ENCODE data around the gene CDKN1C. TPM values are rescaled to one million over a fixed set of nuclear protein-coding genes. Genes with fewer than 3 reads are reported as not detected.

CDKN1C gene
- polyA plus RNA-seq, 1 donor from 2014 or later: 36.7 TPM

DNA sequence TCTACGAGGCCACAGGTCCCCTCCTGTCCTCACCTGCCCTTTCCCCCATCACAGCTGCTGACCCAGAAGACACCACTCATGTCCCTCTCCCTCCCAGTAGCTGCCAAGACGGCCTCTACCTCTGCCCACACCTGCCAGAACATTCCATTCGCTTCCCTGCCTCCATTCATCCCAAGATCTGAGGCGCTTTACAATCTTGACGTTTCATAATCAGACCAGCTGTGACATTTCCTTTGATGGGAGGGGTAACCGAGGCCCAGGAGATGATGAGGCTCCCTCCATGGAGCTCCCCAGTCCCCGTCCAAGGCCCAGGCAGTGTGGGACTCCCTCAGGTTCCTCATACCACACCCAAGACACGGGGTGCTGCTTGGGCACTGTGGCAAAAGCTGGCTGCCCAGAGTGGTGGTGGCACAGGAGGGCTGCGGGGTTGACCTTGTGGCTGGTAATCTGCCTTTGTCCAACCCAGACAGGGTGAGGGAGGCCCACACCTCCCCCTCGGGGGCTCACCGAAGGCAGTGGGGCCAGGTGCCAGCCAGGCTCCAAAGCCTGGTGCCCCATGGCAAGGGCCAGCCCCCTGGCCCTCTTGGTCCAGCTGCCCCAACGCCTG, 26.3 kb upstream of the CDKN1C start:
- no peak for TF ChIP-seq RAD21 (conservative IDR thresholded peaks at IDR 0.05)
- TF ChIP-seq POLR2AphosphoS5 (IDR thresholded peaks at IDR 0.05): no peak
- no peak for TF ChIP-seq MXI1 (conservative IDR thresholded peaks at IDR 0.05; ENCODE audit: poor library complexity, severe bottlenecking)
- TF ChIP-seq, protein P1, sequence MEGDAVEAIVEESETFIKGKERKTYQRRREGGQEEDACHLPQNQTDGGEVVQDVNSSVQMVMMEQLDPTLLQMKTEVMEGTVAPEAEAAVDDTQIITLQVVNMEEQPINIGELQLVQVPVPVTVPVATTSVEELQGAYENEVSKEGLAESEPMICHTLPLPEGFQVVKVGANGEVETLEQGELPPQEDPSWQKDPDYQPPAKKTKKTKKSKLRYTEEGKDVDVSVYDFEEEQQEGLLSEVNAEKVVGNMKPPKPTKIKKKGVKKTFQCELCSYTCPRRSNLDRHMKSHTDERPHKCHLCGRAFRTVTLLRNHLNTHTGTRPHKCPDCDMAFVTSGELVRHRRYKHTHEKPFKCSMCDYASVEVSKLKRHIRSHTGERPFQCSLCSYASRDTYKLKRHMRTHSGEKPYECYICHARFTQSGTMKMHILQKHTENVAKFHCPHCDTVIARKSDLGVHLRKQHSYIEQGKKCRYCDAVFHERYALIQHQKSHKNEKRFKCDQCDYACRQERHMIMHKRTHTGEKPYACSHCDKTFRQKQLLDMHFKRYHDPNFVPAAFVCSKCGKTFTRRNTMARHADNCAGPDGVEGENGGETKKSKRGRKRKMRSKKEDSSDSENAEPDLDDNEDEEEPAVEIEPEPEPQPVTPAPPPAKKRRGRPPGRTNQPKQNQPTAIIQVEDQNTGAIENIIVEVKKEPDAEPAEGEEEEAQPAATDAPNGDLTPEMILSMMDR (IDR thresholded peaks at IDR 0.05; ENCODE audit: poor library complexity, severe bottlenecking): no peak
- no peak for TF ChIP-seq EZH2 (IDR thresholded peaks at IDR 0.05; ENCODE audit: borderline replicate concordance, insufficient read depth, low read length, poor library complexity, severe bottlenecking)
- TF ChIP-seq, protein P2, sequence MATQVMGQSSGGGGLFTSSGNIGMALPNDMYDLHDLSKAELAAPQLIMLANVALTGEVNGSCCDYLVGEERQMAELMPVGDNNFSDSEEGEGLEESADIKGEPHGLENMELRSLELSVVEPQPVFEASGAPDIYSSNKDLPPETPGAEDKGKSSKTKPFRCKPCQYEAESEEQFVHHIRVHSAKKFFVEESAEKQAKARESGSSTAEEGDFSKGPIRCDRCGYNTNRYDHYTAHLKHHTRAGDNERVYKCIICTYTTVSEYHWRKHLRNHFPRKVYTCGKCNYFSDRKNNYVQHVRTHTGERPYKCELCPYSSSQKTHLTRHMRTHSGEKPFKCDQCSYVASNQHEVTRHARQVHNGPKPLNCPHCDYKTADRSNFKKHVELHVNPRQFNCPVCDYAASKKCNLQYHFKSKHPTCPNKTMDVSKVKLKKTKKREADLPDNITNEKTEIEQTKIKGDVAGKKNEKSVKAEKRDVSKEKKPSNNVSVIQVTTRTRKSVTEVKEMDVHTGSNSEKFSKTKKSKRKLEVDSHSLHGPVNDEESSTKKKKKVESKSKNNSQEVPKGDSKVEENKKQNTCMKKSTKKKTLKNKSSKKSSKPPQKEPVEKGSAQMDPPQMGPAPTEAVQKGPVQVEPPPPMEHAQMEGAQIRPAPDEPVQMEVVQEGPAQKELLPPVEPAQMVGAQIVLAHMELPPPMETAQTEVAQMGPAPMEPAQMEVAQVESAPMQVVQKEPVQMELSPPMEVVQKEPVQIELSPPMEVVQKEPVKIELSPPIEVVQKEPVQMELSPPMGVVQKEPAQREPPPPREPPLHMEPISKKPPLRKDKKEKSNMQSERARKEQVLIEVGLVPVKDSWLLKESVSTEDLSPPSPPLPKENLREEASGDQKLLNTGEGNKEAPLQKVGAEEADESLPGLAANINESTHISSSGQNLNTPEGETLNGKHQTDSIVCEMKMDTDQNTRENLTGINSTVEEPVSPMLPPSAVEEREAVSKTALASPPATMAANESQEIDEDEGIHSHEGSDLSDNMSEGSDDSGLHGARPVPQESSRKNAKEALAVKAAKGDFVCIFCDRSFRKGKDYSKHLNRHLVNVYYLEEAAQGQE (IDR thresholded peaks at IDR 0.05; ENCODE audit: borderline replicate concordance): no peak
- no peak for TF ChIP-seq EP300 (conservative IDR thresholded peaks at IDR 0.05; ENCODE audit: poor library complexity, severe bottlenecking)
- TF ChIP-seq TAF1 (IDR thresholded peaks at IDR 0.05; ENCODE audit: low read depth): no peak
- TF ChIP-seq SMC3 (conservative IDR thresholded peaks at IDR 0.05; ENCODE audit: poor library complexity): no peak
- Histone ChIP-seq H3K9me3 (ENCODE audit: low read length) (no peaks in the 10 kb centered on the region), H3K36me3 (ENCODE audit: insufficient read depth, low read length) (no peaks in the 10 kb centered on the region), H3K9ac (ENCODE audit: low read length) (no peak overlapping the region), H3K79me2 (replicated peaks; ENCODE audit: insufficient read depth, low read length) (no peaks in the 10 kb centered on the region), H4K20me1 (ENCODE audit: insufficient read depth) (no peaks in the 10 kb centered on the region), H3K27me3 (ENCODE audit: insufficient read depth, low read depth, low read length) (no peaks in the 10 kb centered on the region), H3F3A (ENCODE audit: insufficient read depth, low read length, poor library complexity, severe bottlenecking) (no peaks in the 10 kb centered on the region), H3K9me2 (ENCODE audit: insufficient read depth, low read length) (no peaks in the 10 kb centered on the region), H3K27ac (ENCODE audit: low read length) (no peak overlapping the region), H2AFZ (ENCODE audit: low read depth, low read length) (no peak overlapping the region), H3K4me2 (ENCODE audit: low read length) (no peak overlapping the region), H3K4me3 (ENCODE audit: low read length) (no peak overlapping the region)

DNA sequence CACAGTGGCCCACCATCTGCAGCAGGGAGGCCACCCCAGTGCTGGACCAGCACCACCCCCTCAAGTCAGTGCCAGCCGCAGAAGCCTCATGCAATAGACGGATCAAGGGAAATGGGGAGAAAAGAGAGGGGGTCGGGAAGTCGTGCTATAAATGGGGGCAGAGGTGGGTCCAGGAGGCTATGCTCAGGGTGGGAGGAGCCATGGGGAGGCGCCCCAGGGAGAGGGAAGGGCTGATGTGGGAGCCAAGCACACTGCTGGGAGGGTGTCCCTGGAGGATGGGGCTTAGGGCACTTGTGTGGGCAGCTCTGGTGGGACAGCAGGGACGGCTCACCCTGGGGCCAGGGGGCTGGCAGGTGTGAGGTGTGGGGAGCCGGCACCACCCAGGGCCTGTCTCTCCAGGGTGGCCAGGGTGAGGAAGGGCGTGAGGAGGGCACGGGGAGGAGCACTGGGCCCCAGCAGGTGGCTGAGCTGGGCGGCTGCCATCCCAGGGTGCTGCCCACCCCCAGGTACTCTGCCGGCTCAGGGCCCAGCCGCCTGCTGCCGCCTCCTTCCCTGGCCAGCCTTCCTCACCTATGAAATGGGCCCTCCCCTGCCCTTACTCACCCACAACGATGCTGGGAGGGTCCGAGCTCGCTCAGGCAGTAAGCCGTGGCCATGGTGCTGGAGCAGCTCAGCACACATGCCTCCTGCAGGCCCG, 25.7 kb upstream of the CDKN1C start:
- H3K27me3 ChIP-seq (ENCODE audit: insufficient read depth, low read depth, low read length): no peaks in the 10 kb centered on the region
- H3K4me2 ChIP-seq (ENCODE audit: low read length): no peak overlapping the region
- no peaks in the 10 kb centered on the region for H3K9me3 ChIP-seq (ENCODE audit: low read length)
- H3K9ac ChIP-seq (ENCODE audit: low read length): no peak overlapping the region
- no peak overlapping the region for H2AFZ ChIP-seq (ENCODE audit: low read depth, low read length)
- H3K36me3 ChIP-seq (ENCODE audit: insufficient read depth, low read length): no peaks in the 10 kb centered on the region
- H3K27ac ChIP-seq (ENCODE audit: low read length): no peak overlapping the region
- TF ChIP-seq TAF1 (IDR thresholded peaks at IDR 0.05; ENCODE audit: low read depth) (no peak), MXI1 (conservative IDR thresholded peaks at IDR 0.05; ENCODE audit: poor library complexity, severe bottlenecking) (no peak), RAD21 (conservative IDR thresholded peaks at IDR 0.05) (no peak), SMC3 (conservative IDR thresholded peaks at IDR 0.05; ENCODE audit: poor library complexity) (no peak), EP300 (conservative IDR thresholded peaks at IDR 0.05; ENCODE audit: poor library complexity, severe bottlenecking) (no peak)
- H3F3A ChIP-seq (ENCODE audit: insufficient read depth, low read length, poor library complexity, severe bottlenecking): no peaks in the 10 kb centered on the region
- no peaks in the 10 kb centered on the region for H3K9me2 ChIP-seq (ENCODE audit: insufficient read depth, low read length)
- H3K79me2 ChIP-seq (replicated peaks; ENCODE audit: insufficient read depth, low read length): no peaks in the 10 kb centered on the region
- H4K20me1 ChIP-seq (ENCODE audit: insufficient read depth): no peaks in the 10 kb centered on the region
- no peak overlapping the region for H3K4me3 ChIP-seq (ENCODE audit: low read length)

Data from neural cell (in vitro differentiated cells).